Panc1 (cell line): ENCODE data around the gene FOXB2. TPM values are rescaled to one million over a fixed set of nuclear protein-coding genes. Genes with fewer than 3 reads are reported as not detected.

ENCODE experiments used
- ATAC-seq: fragments of 200-7000 bp; cut with Tn5 transposase; 2 replicates; pipeline ENCODE4 v1.9.1; 2020; ENCODE audit warnings: mild to moderate bottlenecking, moderate library complexity
- BruUV-seq: library from RNA; stranded (reverse); fragments of 400-500 nt; replicated peaks from 2 replicates; lab custom pipeline; 2021; lab: Mats Ljungman, UMichigan
- CTCF ChIA-PET: fragments of 300-600 bp; sonication (Branson Sonifier 250); formaldehyde crosslinking; loops from one replicate; lab custom pipeline; 2022; ENCODE audit warnings: antibody characterized with exemption; lab: Charles Lee
- POLR2A ChIA-PET: fragments of 300-600 bp; sonication (Branson Sonifier 250); formaldehyde crosslinking; loops from one replicate; lab custom pipeline; 2022; ENCODE audit warnings: antibody characterized with exemption; lab: Charles Lee
- DNase-seq: peaks from one replicate; pipeline ENCODE4 v3.0.0-alpha.2; 2010; ENCODE audit warnings: low read depth, low spot score
- H3K27ac ChIP-seq: 2 replicates; pipeline ENCODE4 v1.5.1; 2011; ENCODE audit warnings: mild to moderate bottlenecking, low read length, inconsistent platforms
- H3K27me3 ChIP-seq: fragments of 200-500 bp; sonication (Bioruptor generic); 2 replicates; pipeline ENCODE4 v1.6.0; 2014; ENCODE audit warnings: low read length, inconsistent platforms; ENCODE audit not compliant: control insufficient read depth, insufficient read depth
- H3K36me3 ChIP-seq: fragments of 200-500 bp; sonication (Bioruptor generic); 2 replicates; pipeline ENCODE4 v1.5.1; 2014; ENCODE audit warnings: inconsistent platforms, mild to moderate bottlenecking, low read length, moderate library complexity; ENCODE audit not compliant: control insufficient read depth, insufficient read depth
- H3K4me1 ChIP-seq: 2 replicates; pipeline ENCODE4 v1.5.1; 2011; ENCODE audit warnings: inconsistent platforms, mild to moderate bottlenecking, low read length, moderate library complexity; ENCODE audit not compliant: control insufficient read depth, insufficient read depth
- H3K4me3 ChIP-seq, 2 experiments: 2 replicates each; pipeline ENCODE4 v1.5.1; 2011 to 2012; ENCODE audit warnings: low read depth in 2 of 2, low read length in 2 of 2, mild to moderate bottlenecking in 2 of 2, inconsistent platforms in 1 of 2, moderate library complexity in 1 of 2
- H3K9me3 ChIP-seq: fragments of 200-500 bp; sonication (Bioruptor generic); 2 replicates; pipeline ENCODE4 v1.5.1; 2014; ENCODE audit warnings: low read depth, mild to moderate bottlenecking, inconsistent platforms, low read length, moderate library complexity; ENCODE audit not compliant: control insufficient read depth, insufficient read depth
- CTCF ChIP-seq: fragments of 450-650 bp; IDR thresholded peaks from 2 replicates; pipeline ENCODE4 v1.5.1; 2017; ENCODE audit warnings: mild to moderate bottlenecking
- POLR2AphosphoS5 ChIP-seq: IDR thresholded peaks from 2 replicates; pipeline ENCODE4 v1.6.1; 2012; ENCODE audit warnings: mild to moderate bottlenecking, low read depth, low read length, moderate library complexity
- REST ChIP-seq, 2 experiments: IDR thresholded peaks; 2 replicates each; pipeline ENCODE4 v1.6.1; 2011 to 2012; ENCODE audit warnings: low read depth in 2 of 2, control low read depth in 1 of 2, low read length in 1 of 2, mild to moderate bottlenecking in 1 of 2, moderate library complexity in 1 of 2; ENCODE audit not compliant: insufficient read depth in 1 of 2
- SIN3A ChIP-seq: IDR thresholded peaks from 2 replicates; pipeline ENCODE4 v1.6.1; 2012; ENCODE audit warnings: low read depth, mild to moderate bottlenecking, low read length, moderate library complexity, borderline replicate concordance; ENCODE audit not compliant: insufficient read depth
- TCF7L2 ChIP-seq: IDR thresholded peaks from 2 replicates; pipeline ENCODE4 v1.6.1; 2011; ENCODE audit warnings: mild to moderate bottlenecking, low read depth, low read length, inconsistent platforms
- in situ Hi-C: cut with HindIII; loops from 2 replicates; pipeline ENCODE4 v1.10.0; 2016; ENCODE audit warnings: low sequenced_read_pairs, low pct_unique_long_range_greater_than_20kb
- intact Hi-C: fragments of 100-400 bp; cut with micrococcal nuclease; formaldehyde crosslinking; loops from one replicate; pipeline ENCODE4 v1.10.0; 2022; ENCODE audit not compliant: unreplicated experiment
- total RNA-seq: library from RNA; stranded (reverse); gene quantifications from one replicate; pipeline ENCODE4 v1.2.1, GENCODE V29; 2021; ENCODE audit not compliant: unreplicated experiment

Gene FOXB2
- total RNA-seq, 1 experiment from 2014 or later = not detected

- DNase-seq = no peak
- H3K36me3 ChIP-seq = no peaks in the 10 kb centered on the region
- no peak for TF ChIP-seq TCF7L2
- peaks cover 2% of the 10 kb centered on the region; the same call in 1 of the 2 replicates for H3K27me3 ChIP-seq
- in situ Hi-C loops = no loop called here
- no peak overlapping the region for H3K4me3 ChIP-seq
- no peak overlapping the region for H3K27ac ChIP-seq
- CTCF ChIA-PET = no interaction called here
- no TSS peak for BruUV-seq
- no peak for ATAC-seq
- POLR2A ChIA-PET = no interaction called here
- H3K4me1 ChIP-seq = no peaks in the 10 kb centered on the region; the same call in 1 of the 2 replicates
- intact Hi-C loops = no loop called here
- no peaks in the 10 kb centered on the region for H3K9me3 ChIP-seq
These were observed 6.1 kb upstream of the FOXB2 start for GRCh38 chr9:77013206-77013931.

GRCh38 chr9:77013932-77014596 lies 5.4 kb upstream of the FOXB2 start:
- in situ Hi-C loops (no loop called here), intact Hi-C loops (no loop called here)
- Histone ChIP-seq H3K4me3 (no peak overlapping the region), H3K27me3 (peaks cover 2% of the 10 kb centered on the region; the same call in 1 of the 2 replicates), H3K27ac (no peak overlapping the region), H3K4me1 (no peaks in the 10 kb centered on the region; the same call in 1 of the 2 replicates), H3K36me3 (no peaks in the 10 kb centered on the region), H3K9me3 (no peaks in the 10 kb centered on the region)
- ChIA-PET CTCF (no interaction called here), POLR2A (no interaction called here)
- no peak for TF ChIP-seq SIN3A
- TF ChIP-seq CTCF = no peak
- TF ChIP-seq POLR2AphosphoS5 = no peak
- TF ChIP-seq TCF7L2 = no peak
- TF ChIP-seq REST (IDR thresholded peaks at IDR 0.05; ENCODE audit: insufficient read depth in 1 of 2, low read depth in 2 of 2, low read length in 1 of 2) = no peak
- DNase-seq (no peak), ATAC-seq (no peak)
- no TSS peak for BruUV-seq
